Glomerular endothelial cell (primary cell): ENCODE measurements around the gene TRIO. TPM values are rescaled to one million over a fixed set of nuclear protein-coding genes. Genes with fewer than 3 reads are reported as not detected.
A peak's percentile ranks its signal among the peaks of the same experiment; 100 is the strongest.

Experiments
- DNase-seq: peaks from one replicate; pipeline ENCODE4 v3.0.0-alpha.2; 2011; ENCODE audit warnings: low read depth, low spot score; ENCODE audit errors: extremely low read depth
- total RNA-seq: library from RNA; depleted of rRNA; stranded (reverse); fragments of >200 nt; gene quantifications from 2 replicates; pipeline ENCODE4 v1.2.3, GENCODE V29; 2015

Gene TRIO
- total RNA-seq, 1 donor from 2014 or later, result 304 TPM

GRCh38 chr5:14281746-14282181 lies 138.6 kb downstream of the TRIO start:
- DNase-seq, result no peak

GRCh38 chr5:14283139-14283538 lies 140.0 kb downstream of the TRIO start:
- DNase-seq, result no peak

DNA sequence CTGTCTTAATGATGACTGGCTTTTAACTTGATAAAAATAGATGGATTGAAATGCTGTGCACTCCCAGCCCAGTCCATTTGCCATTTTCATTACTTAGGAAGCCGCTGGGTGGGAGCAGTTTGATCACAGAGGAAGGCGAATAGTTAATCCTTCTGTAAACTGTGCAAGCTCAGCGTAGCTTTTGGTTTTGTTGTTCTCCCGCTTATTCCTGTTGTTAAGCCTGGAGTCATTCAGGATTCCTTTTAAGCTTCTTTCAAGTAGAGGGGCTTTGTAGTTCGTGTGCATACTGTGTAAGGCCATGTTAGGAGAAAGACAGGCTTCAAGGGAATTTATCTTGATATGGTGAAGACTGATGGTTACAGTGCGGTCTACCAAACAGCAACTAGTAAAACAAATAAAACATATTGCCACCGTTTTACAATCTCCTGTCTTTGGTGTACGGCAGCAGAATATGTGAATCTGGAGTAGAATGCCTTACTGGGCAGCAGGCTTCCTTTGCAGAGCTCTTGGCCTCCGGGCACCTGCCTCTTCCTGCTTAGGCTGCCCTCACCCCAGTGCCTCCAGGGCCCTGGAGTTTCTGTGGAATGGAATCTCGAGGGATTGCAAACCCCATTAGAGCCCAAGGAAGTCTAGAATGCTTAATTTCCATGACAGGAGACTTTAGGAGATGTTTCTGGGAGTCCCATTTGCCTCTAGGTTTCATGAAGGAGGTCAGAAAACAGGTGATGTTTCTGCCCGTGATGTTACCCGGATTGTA lies 141.4 kb downstream of the TRIO start:
- no peak for DNase-seq

GRCh38 chr5:14286007-14286406 lies 142.9 kb downstream of the TRIO start:
- DNase-seq, result no peak

DNA sequence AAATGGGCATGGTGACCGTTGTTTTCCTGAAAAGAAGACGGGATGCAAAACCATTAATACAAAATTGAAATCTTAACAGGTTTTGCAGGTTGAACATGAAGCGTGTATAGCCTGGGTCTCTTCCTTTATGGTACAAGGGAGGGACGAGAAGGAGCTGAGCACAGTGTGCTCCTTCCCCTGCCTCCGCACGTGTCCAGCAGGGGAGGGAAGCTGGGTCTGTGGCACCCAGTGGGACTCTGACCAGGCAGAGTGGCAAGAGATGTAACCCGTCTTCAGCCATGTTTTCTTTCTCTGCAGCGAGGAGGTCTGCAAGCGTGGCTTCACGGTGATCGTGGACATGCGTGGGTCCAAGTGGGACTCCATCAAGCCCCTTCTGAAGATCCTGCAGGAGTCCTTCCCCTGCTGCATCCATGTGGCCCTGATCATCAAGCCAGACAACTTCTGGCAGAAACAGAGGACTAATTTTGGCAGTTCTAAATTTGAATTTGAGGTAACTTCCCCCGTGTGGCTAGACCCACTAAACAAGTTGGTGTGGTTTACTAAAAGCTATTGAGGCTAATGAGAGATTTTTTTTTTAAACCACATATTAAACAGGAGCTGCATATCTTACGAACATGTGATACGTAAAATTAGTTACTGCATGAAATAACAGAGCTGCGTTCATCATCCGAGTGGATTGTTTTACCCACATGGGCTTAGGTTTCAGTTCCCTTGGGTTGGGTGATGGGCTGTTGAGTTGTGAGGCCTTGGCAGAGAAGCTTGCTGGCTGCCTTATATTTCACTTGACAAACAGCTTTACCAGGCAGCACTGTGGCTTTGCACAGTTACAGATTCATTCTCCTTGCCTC lies 143.7 kb downstream of the TRIO start:
- no peak for DNase-seq

DNA sequence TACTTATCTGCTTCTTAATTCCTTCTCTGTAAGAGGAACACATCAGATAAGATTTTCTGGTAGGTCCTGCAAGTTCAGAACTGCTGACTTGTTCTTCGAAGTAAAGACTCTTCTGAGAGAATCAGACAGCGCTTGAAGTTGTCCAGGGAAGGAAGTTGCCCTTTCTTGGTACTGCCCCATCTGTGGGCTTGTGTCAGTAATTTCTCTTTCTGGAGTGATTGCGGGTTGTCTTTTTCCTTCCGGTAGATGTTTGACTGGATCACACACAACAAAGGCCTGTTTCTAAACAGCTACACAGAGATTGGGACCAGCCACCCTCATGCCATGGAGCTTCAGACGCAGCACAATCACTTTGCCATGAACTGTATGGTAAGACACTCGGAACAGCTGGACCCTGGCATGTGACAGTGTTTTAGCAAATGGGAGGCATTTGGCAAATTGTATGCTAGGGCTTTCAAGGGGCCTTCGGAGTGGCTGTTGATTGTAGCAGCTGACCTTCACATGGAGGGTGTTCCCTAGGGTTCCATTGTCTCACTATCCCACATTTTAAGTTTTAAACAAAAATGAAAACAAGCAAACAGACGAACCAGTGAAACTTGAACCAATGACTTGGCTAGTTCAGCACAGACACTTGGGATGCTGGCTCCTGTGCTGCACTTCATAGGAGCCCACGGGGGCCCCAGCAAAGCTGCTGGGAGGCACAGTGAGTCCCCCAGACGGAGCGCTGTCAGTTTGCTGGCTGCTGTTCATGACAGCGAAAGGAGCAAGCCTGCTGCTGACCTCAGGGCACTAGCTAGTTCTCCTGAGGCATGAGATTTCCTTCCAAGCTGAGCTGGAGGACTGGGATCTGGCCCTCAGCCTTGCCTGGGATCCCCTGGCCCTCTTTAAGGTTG lies 149.9 kb downstream of the TRIO start:
- DNase-seq, result no peak

- no peak for DNase-seq
Measured at GRCh38 chr5:14295610-14296009, 152.5 kb downstream of the TRIO start.

DNA sequence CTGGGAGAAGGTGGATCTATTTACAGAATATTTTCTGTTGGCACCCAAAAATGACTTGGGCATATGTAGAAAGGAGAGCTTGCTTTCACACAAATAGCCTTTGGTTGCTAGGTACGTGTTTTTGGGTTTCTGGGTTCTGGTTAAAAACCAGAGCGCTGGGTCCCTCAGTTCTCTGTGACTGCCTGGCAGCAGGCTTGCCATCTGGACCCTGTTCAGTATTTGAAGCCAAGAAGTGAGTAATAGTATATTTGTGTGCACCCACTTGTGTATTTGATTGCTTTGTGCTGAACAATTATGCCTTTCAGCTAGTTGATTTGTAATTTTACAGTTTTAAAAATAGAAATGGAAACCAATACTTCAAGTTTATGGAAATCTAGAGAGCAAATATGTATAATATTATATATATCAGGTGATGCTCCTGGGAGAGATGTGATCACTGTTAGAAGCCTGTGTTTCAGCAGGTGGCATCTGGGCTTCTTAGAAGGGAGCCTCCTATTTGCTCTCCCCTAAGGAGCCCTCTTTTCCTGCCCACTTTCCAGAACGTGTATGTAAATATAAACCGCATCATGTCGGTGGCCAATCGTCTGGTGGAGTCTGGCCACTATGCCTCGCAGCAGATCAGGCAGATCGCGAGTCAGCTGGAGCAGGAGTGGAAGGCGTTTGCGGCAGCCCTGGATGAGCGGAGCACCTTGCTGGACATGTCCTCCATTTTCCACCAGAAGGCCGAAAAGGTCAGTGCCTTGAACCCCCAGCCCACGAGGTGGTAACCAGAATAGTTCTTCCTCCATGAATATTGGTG lies 153.6 kb downstream of the TRIO start:
- no peak for DNase-seq

GRCh38 chr5:14297697-14298096 lies 154.6 kb downstream of the TRIO start:
- no peak for DNase-seq

DNA sequence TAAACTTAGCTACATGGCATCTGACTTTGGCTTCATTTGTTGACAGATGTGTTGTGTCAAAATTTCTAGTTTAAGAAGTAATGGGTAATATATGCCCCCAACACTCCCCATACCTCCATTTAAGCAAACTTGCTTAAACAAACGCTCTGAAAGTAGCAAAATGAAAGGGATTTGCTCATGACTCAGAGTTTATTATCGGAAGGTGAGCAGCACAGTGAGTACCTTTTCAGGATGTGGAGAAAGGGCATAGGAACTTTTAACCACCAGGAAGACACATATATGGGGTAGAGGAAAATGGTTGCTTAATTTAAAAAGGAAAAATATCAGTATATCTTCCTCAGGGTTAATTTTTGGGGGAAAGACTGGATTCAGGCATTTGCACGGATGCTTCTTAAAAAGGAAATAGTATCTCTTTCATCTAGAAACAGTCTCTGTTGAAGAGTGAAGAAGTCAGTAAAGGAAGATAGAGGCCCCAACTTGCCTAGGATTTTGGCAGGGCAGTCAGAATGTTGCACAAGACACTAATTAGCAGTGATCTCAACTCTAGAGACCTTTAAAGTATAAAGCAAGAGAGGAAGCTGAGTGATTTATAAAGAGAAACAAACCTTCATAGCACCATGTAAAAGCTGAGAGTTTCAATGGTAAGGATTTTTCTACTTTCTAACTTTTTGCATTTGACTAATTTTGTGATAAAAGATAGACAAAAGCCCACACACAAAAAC lies 155.1 kb downstream of the TRIO start:
- DNase-seq, result no peak

- no peak for DNase-seq
Measured at GRCh38 chr5:14299666-14300065, 156.5 kb downstream of the TRIO start.

- no peak for DNase-seq
Measured at GRCh38 chr5:14301186-14301585, 158.0 kb downstream of the TRIO start.

DNA sequence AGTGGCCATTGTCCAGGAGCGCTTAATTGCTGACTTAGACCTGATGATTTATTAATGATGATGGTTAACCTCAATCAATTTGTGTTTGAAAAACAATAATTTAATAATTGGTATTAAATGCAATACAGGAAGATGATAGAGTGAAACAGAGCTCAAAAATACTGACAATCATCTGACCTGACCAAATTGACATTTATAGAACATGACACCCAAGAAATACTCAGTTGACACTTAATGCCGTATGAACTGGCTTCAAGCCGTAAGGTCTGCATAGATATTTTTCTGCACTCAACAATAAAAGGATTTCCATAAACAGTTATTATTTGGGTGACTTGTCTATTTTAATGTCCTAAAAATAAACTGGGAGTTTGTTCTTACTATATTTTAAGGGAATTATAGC lies 159.2 kb downstream of the TRIO start:
- no peak for DNase-seq

DNA sequence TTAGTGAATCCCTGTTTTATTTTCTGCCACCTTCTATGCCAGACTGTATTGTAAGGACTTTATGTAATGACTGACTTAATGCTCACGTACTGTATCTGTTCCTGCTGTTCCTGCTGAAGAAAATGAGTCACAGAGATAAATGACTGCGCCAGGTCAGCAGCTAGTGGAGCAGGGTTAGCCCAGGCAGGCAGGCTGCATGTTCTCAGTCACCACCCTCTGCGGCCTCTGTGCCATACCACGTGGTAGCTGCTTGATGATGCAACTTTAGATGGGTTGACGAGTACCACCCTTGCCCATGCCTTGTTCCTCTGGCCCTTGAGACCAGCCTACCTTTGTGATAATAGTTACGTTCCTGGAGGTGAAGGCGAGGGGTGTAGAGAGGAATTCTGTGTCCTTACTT lies 161.9 kb downstream of the TRIO start:
- DNase-seq, result peak; percentile 16

DNA sequence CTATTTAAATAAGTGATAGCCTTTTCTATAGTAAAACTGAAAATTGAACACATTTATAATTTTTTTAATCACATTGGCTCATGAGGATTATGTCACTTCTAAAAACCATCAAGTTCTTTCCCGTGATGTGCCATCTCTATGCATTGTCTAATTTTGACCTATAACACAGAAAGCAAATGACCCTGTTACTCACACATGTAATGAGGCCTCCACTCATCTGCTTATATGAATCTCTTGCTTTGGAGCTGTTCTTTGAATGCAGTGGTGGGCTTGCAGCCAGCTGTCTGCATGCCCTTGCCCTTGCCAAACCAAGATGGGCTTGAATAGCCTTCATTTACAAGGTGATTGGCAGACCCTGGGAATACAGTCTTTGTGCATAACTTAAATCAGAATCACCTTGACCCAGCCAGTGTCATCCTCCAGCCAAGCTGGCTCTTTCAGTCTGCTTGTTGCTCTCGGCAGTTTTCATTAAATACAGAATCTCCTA lies 163.2 kb downstream of the TRIO start:
- DNase-seq, result no peak

- DNase-seq, result no peak
Measured at GRCh38 chr5:14308384-14309154, 165.4 kb downstream of the TRIO start.

- no peak for DNase-seq
Measured at GRCh38 chr5:14309199-14309598, 166.1 kb downstream of the TRIO start.

- no peak for DNase-seq
Measured at GRCh38 chr5:14309878-14310531, 166.9 kb downstream of the TRIO start.
